NCI-H187 (cell line): ENCODE measurements around the gene ANKRD24.
"Not testable (repeated sequence)": the region's sequence is repeated elsewhere in the genome, so short reads cannot be mapped to it uniquely, and the experiment has no call there.

Source experiments
- DNase-seq, 2 experiments: peaks; one replicate each; lab custom pipeline; 2025; lab: John Stamatoyannopoulos, UW

ANKRD24 gene

GRCh38 chr19:4182084-4182810, at the start of gene ANKRD24, which contains the start of gene SIRT6:
Gene ANKRD24 (plus strand): TSS chr19:4182689. CDS start chr19:4186426, 3,737 bp downstream.
Gene SIRT6 (minus strand): TSS chr19:4182563. CDS start chr19:4182539, 24 bp downstream.
- DNase-seq = peak; percentile 94 to 97

GRCh38 chr19:4134351-4134750, 48.1 kb upstream of the ANKRD24 start:
- DNase-seq = no peak

- not testable (repeated sequence) for DNase-seq
Observed at GRCh38 chr19:4135386-4135785, 47.1 kb upstream of the ANKRD24 start.

- no peak for DNase-seq
Observed at GRCh38 chr19:4136680-4137088, 45.8 kb upstream of the ANKRD24 start.

GRCh38 chr19:4138445-4138844, 44.0 kb upstream of the ANKRD24 start:
- DNase-seq = no peak

- peak in 1 of 2 experiments; percentile 23 for DNase-seq
Observed at GRCh38 chr19:4139614-4140236, 42.8 kb upstream of the ANKRD24 start.

GRCh38 chr19:4140237-4140711, 42.2 kb upstream of the ANKRD24 start:
- peak in 1 of 2 experiments; percentile 24 for DNase-seq

GRCh38 chr19:4142916-4143315, 39.6 kb upstream of the ANKRD24 start:
- not testable (repeated sequence) for DNase-seq

GRCh38 chr19:4144666-4145249, 37.7 kb upstream of the ANKRD24 start:
- no peak for DNase-seq

GRCh38 chr19:4149518-4150288, 32.8 kb upstream of the ANKRD24 start:
- no peak for DNase-seq

- DNase-seq = no peak
Observed at GRCh38 chr19:4151623-4152022, 30.9 kb upstream of the ANKRD24 start.

GRCh38 chr19:4152241-4152998, 30.1 kb upstream of the ANKRD24 start:
- DNase-seq = no peak

GRCh38 chr19:4154571-4155312, 27.7 kb upstream of the ANKRD24 start:
- no peak for DNase-seq

- DNase-seq = no peak
Observed at GRCh38 chr19:4157164-4157563, 25.3 kb upstream of the ANKRD24 start.

GRCh38 chr19:4157971-4158370, 24.5 kb upstream of the ANKRD24 start:
- not testable (repeated sequence) for DNase-seq

GRCh38 chr19:4161415-4162077, 20.9 kb upstream of the ANKRD24 start:
- DNase-seq = no peak

- no peak for DNase-seq
Observed at GRCh38 chr19:4164262-4164661, 18.2 kb upstream of the ANKRD24 start.

GRCh38 chr19:4171676-4172075, 10.8 kb upstream of the ANKRD24 start:
- no peak for DNase-seq

GRCh38 chr19:4172861-4173473, 9.5 kb upstream of the ANKRD24 start:
- no peak for DNase-seq
